GM18870 (cell line): ENCODE measurements around the gene ROPN1B.
"Not testable (repeated sequence)": the region's sequence is repeated elsewhere in the genome, so short reads cannot be mapped to it uniquely, and the experiment has no call there.

Source experiments
- ATAC-seq: cut with Tn5 transposase; IDR thresholded peaks from one replicate; pipeline ENCODE4 v1.9.1; 2021; ENCODE audit warnings: moderate library complexity; ENCODE audit not compliant: unreplicated experiment

The ROPN1B gene

DNA sequence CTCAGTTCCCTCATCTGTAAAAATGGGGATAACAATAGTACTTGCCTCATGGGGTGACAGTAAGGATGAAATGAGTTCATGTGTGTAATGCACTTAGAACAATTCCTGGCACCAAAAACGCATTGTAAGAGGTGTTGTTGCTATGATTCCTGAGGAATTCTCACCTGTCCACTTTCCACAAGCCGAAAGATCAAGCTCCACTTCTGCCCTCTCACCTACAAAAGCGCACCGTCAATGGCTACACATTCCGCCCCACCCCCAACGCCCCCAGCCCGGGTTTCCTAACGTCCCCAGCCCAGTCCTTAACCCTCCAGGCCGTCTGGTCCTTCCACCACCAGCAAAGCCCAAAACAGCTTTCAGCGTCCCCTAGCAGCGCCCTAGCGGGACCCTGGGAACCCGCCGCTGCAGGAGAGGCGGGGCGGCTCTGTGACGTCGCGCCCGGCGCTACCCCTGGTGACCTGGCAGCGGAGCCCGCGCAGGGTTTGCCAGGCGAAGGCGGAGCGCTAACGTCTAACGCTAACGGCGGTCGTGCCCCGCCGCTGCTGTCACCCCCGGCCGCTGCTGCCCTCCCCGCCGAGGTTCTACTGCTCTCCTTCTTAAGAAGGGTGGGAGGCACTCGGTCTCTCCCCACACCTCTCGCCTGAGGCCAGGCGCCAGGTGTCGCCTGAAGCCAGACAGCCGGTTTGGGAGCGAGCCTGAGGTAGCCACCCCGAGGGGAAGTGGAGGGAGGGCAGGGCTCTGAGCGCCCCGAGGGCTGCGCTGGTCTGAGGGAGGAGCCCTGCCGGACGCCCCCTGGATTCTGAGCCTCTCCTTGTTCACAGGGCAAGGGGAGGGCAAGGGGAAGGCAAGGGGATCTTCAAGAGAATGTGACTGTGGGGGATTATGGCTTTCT is at the start of gene ROPN1B:
Gene ROPN1B, plus strand, starts transcription at position 478 of the 892 bp plus-strand sequence. CDS start 2,877 bp downstream, outside the sequence.
- ATAC-seq: not testable (repeated sequence)

DNA sequence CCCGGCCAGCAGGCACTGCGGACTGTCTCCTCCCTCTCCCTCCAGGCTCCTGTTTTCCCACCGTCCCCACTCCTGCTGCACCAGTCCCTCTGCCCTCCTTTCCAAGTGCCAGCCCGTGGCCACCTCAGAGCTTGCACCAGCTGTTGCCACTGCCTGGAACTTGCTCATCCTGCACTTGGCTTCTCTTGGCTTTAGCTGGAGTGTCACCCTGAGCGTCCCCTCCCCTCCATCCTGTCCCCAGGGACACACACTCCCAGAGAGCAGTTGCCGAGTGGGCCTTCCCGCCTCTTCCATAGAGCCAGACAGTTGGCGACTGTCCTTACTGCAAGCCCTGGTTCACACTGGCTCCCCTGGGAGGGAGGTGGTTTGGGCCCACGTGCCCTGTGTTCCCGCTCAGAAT is 48.8 kb upstream of the ROPN1B start:
- not testable (repeated sequence) for ATAC-seq

DNA sequence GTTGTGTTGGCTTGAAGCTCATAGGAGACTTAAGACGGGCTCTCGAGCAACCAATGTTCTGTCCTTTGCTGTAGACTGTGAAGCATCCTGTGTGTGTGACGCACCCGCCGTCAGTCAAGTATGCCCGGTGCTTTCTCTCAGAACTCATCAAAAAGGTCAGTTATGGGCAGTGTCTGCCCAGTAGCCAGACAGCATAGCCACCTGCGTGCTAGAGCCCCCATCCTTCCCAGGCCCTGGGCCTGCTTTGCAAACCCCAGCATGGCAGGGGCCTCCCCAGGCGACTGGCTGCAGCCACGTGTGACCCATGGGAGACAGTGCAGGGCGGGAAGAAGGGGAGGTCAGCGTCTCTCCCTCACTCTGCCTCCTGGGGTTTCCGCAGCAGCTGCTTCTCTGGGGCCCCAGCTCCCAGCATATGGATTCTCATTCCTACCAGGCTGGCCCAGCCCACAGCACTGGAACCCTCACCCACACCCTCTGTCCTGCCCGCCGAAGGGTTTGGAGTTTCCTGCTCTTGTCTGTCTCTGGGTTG is 48.2 kb upstream of the ROPN1B start:
- not testable (repeated sequence) for ATAC-seq

DNA sequence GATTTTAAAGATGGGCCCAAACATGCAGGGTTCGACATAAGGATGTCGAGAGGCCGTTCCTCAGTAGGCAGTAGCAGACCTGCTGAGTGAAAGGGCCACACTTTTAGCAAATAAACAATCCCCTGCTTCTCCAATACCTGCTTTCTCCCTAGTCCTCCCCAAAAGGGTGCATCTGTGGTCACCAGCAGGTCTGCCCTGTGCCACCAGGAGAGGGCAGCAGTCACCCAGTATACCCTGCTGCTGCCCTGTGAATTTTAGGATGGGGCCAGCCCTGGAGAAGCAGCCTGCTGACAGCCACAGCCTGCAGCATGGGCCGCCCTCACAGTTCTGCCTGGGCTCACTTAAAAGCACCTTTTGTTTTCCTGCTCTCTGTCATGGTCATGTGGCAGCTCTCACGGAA is 47.3 kb upstream of the ROPN1B start:
- not testable (repeated sequence) for ATAC-seq

DNA sequence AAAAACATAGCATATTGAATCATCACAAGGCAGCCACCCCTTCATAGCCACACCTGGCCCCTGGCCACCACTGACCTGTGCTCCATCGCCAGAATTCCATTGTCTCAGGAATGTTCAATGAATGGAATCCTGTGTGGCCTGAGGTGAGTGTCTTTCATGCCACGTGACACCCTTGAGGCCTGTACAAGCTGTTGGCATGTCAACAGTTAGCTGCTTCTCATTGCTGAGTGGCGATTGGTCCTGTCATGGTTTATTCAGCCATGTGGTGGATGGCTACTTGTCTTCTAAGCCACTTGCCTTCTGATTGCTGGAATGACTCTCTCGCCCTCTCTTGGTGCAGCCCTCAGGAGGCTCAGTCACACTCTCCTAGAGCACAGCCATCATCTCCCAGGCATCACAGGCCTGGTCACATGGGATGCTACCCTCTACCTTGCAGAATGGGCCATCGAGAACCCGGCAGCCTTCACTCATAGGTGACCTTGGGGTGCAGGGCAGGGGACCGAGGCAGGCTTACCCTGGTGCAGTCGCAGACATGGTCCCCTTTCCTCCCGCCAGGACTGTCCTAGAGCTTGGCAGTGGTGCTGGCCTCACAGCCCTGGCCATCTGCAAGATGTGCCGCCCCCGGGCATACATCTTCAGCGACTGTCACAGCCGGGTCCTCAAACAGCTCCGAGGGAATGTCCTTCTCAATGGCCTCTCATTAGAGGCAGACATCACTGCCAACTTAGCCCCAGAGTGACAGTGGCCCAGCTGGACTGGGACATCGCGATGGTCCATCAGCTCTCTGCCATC is 45.5 kb upstream of the ROPN1B start:
- not testable (repeated sequence) for ATAC-seq

DNA sequence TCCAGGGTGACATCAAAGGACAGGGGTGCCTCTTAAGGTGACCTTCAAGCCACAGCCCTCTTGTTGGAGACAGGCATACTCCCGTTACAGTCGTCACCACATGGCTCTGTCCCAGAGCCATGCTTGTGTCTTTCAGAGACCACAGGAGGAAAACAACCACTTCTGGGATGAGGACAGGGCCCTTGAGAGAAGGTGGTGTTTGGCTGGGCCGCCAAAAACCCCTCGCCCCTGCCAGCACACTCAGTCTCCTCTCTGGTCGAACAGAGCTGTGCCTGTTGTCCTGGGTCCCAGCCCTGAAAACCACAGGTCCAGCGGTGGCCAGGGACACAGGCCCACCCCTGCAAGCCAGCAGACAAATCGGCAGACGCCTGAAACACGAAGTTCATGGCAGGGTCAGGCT is 44.7 kb upstream of the ROPN1B start:
- ATAC-seq: not testable (repeated sequence)

DNA sequence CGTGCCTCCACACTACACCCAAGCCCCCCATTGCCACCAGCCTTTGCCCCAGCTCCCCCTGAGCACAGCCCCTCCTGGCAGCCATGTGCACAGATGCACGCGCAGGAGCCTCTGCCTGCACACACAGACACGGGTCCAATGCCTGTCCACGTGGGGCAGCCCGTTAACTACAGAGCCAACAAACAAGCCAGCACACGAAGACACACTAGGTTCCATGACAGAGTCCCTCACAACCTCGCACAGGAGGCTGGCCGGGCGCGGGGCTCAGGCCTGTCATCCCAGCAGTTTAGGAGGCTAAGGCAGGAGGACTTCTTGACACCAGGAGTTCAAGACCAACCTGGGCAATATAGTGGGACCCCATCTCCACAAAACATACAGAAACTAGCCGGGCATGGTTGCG is 43.3 kb upstream of the ROPN1B start:
- ATAC-seq: not testable (repeated sequence)

DNA sequence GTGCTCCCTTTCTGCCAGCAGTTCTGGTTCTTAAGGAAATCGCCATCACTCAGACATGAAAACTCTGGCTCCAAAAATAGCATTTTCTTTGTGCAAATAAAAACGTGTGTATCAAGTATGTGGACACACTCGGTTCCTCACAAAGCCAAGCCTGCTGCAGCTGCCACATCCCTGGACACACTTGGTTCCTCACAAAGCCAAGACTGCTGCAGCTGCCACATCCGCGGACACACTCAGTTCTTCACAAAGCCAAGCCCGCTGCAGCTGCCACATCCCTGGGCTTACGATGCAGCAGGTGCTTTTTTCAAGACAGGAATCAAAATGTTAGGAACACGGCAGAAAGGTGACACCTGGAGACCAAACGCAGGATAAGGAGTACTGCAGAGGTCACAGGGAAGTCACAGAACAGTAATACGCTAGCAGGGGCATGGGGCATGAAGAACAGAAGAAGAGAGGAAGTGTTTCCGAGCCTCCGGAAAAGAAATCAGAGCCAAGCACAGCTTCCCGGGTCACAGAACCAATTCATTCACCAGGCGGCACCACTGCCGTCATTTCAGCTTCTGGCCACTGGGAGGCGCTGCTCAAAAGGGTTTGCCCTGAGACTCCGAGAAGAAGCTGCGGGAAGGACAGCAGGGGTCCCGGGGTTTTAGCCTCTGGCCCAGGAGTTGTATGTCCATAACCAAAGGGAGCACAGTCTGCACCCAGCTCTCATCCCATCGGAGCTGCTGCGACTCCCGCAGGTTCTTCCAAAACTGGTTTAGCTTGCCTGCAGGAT is 40.0 kb upstream of the ROPN1B start:
- not testable (repeated sequence) for ATAC-seq

DNA sequence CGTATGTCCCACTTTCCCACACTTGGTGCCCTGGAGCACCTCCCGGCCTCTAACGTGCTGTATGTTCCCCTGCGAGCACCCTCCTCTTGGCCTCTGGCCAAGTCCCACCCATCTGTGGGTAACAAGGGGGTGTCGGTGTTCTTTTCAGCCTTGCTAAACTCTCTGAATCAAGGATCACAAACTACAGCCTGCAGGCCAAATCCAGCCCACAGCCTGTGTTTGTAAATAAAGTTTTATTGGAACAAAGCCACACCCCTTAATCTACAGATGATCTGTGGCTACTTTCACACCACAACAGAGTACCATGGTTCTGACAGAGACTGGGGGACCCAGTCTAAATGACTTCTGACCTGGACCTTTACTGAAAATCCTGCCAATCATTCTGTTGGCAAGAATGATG is 39.2 kb upstream of the ROPN1B start:
- ATAC-seq: not testable (repeated sequence)

DNA sequence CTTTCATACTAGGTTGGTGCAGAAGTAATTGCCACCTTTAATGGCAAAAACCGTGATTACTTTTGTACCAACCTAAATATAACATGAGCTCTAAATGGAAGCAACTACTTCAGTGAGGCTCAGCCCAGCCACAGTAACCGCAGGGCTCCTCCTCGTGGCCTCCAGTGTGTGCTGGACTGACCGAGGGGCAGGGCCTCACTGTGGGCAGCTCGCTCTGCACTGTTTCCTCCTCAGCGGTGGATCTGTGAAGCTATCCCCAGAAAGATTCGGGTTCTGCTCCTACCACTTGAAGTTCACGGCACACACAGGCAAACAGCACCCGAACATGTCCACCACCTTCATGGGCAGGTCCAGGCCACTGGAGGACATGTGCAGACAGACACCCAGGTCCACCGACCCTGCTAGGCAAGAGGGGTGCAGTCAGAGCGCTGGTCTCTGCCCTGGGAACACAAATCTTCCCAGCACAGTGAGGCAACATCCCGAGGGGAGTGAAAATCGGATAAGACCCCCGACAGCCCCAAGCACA is 37.6 kb upstream of the ROPN1B start:
- not testable (repeated sequence) for ATAC-seq

DNA sequence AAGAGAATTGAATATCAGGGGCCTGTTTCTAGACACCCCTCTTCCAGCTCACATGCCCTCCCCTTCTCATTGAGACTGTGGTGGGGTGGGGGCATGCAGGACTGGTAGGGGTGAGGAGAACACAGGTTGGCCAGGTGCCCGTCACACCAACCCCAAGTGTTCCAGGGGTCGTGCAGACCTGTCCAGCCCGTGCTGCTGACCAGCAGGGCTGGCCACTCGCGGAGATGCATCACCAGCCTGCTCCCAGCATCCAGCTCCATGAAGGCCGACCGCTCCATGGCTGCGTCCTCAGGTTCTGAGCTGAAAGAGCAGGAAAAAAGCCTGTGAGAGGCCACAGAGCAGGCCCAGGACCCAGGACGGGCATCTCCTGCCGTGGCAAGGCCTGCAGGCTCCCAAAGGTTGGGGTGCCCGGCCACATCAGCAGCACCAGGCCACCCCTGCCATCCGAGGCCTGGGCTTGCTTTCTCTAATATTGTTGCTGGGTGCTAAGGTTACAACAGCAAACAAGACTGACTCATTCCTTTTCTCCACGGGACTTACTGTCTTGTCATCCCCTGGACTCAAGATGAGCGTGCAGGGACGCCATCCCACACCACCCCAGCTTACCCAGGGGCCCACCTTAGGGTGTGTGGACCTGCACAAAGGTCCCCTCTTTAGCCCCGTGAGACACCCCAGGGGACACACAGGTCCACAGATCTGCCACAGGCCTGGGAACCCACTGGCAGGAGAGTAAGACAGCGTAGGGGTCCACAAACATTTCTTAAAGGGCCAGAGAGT is 35.4 kb upstream of the ROPN1B start:
- not testable (repeated sequence) for ATAC-seq

DNA sequence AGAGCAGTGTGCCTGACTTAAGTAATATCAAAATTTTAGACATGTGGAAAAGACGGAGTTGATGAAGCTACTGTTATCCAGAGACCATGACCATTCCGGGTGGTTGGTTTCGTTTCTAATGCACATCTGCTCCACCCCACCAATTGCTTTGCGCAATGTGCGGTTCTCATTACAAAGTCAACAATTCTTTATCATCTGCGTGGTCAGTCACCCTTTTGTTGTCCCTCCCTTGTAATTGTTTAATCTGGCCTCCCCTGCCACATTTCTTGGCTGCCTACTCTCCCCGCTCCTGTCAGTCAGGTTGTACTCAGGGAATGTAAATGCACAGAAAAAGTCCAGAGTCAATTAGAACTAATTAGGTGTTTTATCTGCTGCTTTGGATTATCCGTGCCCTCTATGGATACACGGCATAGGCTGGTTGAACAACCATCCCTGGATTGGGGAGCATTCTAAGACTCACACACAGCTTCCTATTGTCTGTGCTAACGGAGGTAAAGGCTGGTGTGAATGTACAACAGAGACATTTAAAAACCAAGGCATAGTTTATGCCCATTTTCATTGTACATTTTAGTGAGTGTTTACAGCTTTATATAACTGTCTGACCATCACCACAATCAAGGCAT is 33.6 kb upstream of the ROPN1B start:
- ATAC-seq: not testable (repeated sequence)

DNA sequence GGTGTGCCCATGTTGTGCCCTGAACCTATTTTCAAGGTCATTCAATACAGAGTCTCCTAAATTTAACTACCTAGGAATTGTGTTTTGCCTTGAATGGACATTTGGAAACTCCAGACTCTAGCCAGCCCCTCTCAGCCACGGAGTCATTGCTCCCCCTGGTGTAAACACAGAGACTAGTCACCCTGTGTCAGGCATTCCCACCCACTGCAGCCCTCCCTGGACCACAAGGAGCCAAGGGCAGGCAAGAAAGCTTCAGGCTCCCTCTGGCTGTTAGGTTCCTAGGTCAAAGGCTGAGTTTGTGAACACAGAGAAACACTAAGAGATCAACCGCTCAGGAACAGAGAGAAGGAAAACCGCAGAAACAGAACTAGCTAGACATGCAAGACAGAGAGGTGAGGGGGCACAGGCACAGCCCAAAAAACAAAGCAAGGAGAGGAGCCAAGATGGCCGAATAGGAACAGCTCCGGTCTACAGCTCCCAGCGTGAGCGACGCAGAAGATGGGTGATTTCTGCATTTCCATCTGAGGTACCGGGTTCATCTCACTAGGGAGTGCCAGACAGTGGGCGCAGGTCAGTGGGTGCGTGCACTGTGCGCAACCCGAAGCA is 32.7 kb upstream of the ROPN1B start:
- not testable (repeated sequence) for ATAC-seq

DNA sequence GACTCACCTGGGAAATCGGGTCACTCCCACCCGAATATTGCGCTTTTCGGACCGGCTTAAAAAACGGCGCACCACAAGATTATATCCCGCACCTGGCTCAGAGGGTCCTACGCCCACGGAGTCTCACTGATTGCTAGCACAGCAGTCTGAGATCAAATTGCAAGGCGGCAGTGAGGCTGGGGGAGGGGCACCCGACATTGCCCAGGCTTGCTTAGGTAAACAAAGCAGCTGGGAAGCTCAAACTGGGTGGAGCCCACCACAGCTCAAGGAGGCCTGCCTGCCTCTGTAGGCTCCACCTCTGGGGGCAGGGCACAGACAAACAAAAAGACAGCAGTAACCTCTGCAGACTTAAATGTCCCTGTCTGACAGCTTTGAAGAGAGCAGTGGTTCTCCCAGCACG is 32.1 kb upstream of the ROPN1B start:
- not testable (repeated sequence) for ATAC-seq

DNA sequence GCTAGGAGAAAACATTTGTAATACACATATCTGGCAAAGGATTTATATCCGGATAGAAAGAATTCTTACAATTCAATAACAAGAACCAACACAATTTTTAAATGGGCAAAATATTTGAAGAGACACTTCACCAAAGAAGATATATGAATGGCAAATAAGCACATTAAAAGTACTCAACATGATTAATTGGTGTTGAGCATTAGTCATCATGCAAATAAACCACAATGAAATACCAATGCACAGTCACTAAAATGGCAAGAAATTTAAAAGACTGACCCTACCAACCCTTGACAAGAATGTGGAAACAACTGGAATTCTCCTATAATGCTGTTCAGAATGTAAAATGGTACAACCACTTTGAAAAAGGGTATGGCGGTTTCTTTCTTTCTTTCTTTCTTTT is 21.2 kb upstream of the ROPN1B start:
- not testable (repeated sequence) for ATAC-seq

DNA sequence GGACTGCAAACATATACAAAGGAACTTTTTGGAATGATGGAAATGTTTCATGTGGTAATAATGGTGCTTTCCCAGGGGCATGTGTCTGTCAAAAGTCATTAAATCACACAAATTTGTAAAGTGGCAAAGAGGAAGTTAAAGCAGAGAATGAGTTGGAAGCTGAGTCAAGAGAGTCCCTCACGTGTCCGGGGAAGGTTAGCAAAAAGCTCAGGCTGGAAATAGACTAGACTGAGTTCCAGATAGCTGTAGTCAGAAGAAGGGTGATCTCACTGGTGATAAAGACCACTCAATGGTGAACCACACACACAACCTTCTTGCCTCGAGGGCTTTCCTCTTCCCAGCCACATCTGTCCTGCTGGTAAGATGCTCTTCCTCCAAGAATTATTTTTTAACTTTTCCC is 20.1 kb upstream of the ROPN1B start:
- not testable (repeated sequence) for ATAC-seq

DNA sequence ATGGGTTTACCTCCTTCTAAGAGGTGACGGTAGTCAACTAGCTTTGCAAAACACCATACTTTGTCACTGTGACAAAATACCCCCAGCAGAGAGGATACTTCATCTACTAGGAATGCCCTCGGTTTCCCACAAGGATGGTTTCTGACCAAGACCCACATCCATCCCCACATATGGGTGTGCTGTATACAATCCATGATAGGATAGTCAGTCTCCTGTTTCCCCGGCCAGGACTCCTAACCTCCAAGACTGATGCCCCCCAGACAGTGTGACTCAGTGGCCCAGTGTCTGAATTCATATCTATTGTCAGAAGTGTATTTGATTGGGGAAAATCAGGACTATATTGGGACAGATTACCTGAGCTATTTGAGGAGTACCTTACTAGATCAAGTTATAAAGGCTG is 17.8 kb upstream of the ROPN1B start:
- ATAC-seq: not testable (repeated sequence)

DNA sequence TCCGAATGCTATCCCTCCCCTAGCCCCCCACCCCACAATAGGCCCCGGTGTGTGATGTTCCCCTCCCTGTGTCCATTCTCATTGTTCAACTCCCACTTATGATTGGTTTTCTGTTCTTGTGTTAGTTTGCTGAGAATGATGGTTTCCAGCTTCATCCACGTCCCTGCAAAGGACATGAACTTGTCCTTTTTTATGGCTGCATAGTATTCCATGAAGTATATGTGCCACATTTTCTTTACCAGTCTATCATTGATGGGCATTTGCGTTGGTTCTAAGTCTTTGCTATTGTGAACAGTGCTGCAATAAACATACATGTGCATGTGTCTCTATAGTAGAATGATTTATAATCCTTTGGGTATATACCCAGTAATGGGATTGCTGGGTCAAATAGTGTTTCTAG is 12.0 kb upstream of the ROPN1B start:
- ATAC-seq: not testable (repeated sequence)
